Measurements from ENCODE around the gene OPHN1.

DNA sequence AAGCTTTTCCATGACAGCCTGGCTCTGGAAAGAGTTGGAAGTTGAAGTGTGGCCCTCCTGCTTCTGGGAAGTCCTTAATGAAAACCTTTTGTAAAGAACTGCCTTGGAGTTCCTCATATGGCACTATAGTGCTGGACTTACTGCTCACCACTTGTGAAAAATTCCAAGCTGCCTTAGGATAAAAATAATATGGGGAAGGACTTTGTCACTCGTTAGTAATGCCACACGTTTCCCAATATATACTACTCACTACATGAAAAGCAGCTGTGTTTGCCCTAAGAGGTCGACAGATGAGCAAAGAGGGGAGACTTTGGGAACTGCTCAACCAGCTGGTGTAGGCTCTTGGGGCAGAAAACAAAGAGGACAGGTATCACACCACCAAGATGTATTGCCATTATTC lies 11.7 kb downstream of the OPHN1 start:
- TF ChIP-seq CTCF (IDR thresholded peaks at IDR 0.05), result no peak
- no peak for TF ChIP-seq POLR2AphosphoS5 (IDR thresholded peaks at IDR 0.05)

Measured in upper lobe of left lung (tissue), 4 donors.